Measurements from ENCODE around the gene PPP1R8. TPM values are rescaled to one million over a fixed set of nuclear protein-coding genes. Genes with fewer than 3 reads are reported as not detected.

PPP1R8 gene
- total and polyA plus RNA-seq, 2 of the 8 experiments (the other 6 are each of a cell fraction or from before 2014, with no cell fraction given): 33.4 to 51.8 TPM

GRCh38 chr1:27809883-27810282 lies 20.7 kb upstream of the PPP1R8 start:
- H2BK15ac ChIP-seq (ENCODE audit: low read length): no peak overlapping the region
- H3K9me3 ChIP-seq (ENCODE audit: insufficient read depth in 2 of 2, low read depth in 1 of 2, low read length in 1 of 2): no peaks in the 10 kb centered on the region
- no peak overlapping the region for H2BK20ac ChIP-seq (ENCODE audit: low read length)
- no peak overlapping the region for H4K8ac ChIP-seq (ENCODE audit: extremely low read depth, insufficient read depth, low read length)
- H3K56ac ChIP-seq (replicated peaks; ENCODE audit: insufficient read length, low read depth, low read length): no peak overlapping the region
- H3K9ac ChIP-seq (replicated peaks in 1 of 4; ENCODE audit: extremely low read depth in 1 of 4, low read depth in 3 of 4, low read length in 3 of 4): no peak overlapping the region
- H2BK120ac ChIP-seq (replicated peaks; ENCODE audit: low read depth, low read length): no peak overlapping the region
- FAIRE-seq (no peak), DNase-seq (ENCODE audit: low read depth in 1 of 2, low spot score in 2 of 2) (no peak)
- H2AFZ ChIP-seq (ENCODE audit: low read length): no peak overlapping the region
- no peak overlapping the region for H4K5ac ChIP-seq (ENCODE audit: insufficient read length, low read depth, low read length)
- H2AK5ac ChIP-seq (ENCODE audit: low read depth, low read length): no peak overlapping the region
- no peak overlapping the region for H3K4me2 ChIP-seq (ENCODE audit: insufficient read depth in 1 of 2, low read depth in 2 of 2, low read length in 2 of 2)
- no peaks in the 10 kb centered on the region for H3K36me3 ChIP-seq (ENCODE audit: control insufficient read depth in 2 of 4, insufficient read depth in 4 of 4, low read length in 3 of 4)
- H4K91ac ChIP-seq (replicated peaks; ENCODE audit: insufficient read length, low read length): no peak overlapping the region
- no peaks in the 10 kb centered on the region for H3K23me2 ChIP-seq (ENCODE audit: low read depth, low read length)
- H4K20me1 ChIP-seq (replicated peaks in 1 of 2; ENCODE audit: control insufficient read depth in 1 of 2, insufficient read depth in 2 of 2, low read length in 2 of 2): no peaks in the 10 kb centered on the region
- H3K4me3 ChIP-seq (ENCODE audit: extremely low read depth in 1 of 4, insufficient read depth in 2 of 4, low read depth in 3 of 4, low read length in 4 of 4): no peak overlapping the region
- TF ChIP-seq BRCA1 (IDR thresholded peaks at IDR 0.05; ENCODE audit: low read depth, low read length) (no peak), RNF2 (IDR thresholded peaks at IDR 0.05; ENCODE audit: borderline replicate concordance, low read depth, low read length, missing control alignments, poor library complexity, severe bottlenecking) (no peak), PHF8 (conservative IDR thresholded peaks at IDR 0.05; ENCODE audit: low read depth, low read length) (no peak), SAP30 (IDR thresholded peaks at IDR 0.05; ENCODE audit: insufficient read depth, insufficient replicate concordance, low read length) (no peak), JUND (IDR thresholded peaks at IDR 0.05; ENCODE audit: low read length) (no peak), YY1 (IDR thresholded peaks at IDR 0.05; ENCODE audit: low read depth, low read length) (no peak), CREB1 (IDR thresholded peaks at IDR 0.05) (no peak), CBX5 (IDR thresholded peaks at IDR 0.05; ENCODE audit: low read depth, low read length) (no peak)
- no peak overlapping the region for H2BK5ac ChIP-seq (ENCODE audit: low read depth, low read length)
- H3K4ac ChIP-seq (replicated peaks; ENCODE audit: insufficient read length, low read depth, low read length): no peak overlapping the region
- H2BK12ac ChIP-seq (ENCODE audit: low read depth, low read length): no peak overlapping the region
- no peak overlapping the region for H3K14ac ChIP-seq (ENCODE audit: insufficient read length)
- H3K79me1 ChIP-seq (ENCODE audit: low read depth, low read length): no peaks in the 10 kb centered on the region
- CTCF ChIA-PET (ENCODE audit: partially characterized antibody): no interaction called here
- no peak overlapping the region for H3K27ac ChIP-seq (ENCODE audit: low read depth, low read length)
- peaks cover 0 to 5% (median 2%) of the 10 kb centered on the region in 4 experiments; a peak in 2 of 7 replicates for H3K4me1 ChIP-seq (replicated peaks in 1 of 4; ENCODE audit: control insufficient read depth in 3 of 4, insufficient read depth in 4 of 4, low read length in 3 of 4)
- WGBS, 2 experiments (ENCODE audit: extremely low coverage in 1 of 2, insufficient coverage in 1 of 2, insufficient read length in 1 of 2, insufficient replicate concordance in 2 of 2, low coverage in 1 of 2, low lambda C conversion rate in 2 of 2, missing lambda C conversion rate in 1 of 2): 96% methylated on average over 1 of the region's 1 CpG; no CpG with 5 or more reads in 1 of the 2 experiments
- no peaks in the 10 kb centered on the region for H3K79me2 ChIP-seq (ENCODE audit: control insufficient read depth in 1 of 2, insufficient read depth in 2 of 2, low read length in 2 of 2)
- H3K23ac ChIP-seq (ENCODE audit: insufficient read length): no peak overlapping the region
- no peak overlapping the region for H3K18ac ChIP-seq (ENCODE audit: extremely low read depth, low read length)
- POLR2A ChIA-PET (ENCODE audit: partially characterized antibody): interaction anchor here (0.6 kb wide), 1 partner anchor 114 kb away, joined by 3 read pairs; no protein-coding TSS in a partner anchor
- H3K27me3 ChIP-seq (replicated peaks in 1 of 4; ENCODE audit: control insufficient read depth in 3 of 4, extremely low read depth in 1 of 4, insufficient read depth in 3 of 4, low read length in 3 of 4): peaks cover 0 to 1% (median 0%) of the 10 kb centered on the region in 4 experiments; a peak in 1 of 7 replicates

All from H1 (cell line).